Spleen (tissue), 11 donors: ENCODE measurements around the gene KCNJ16. TPM values are rescaled to one million over a fixed set of nuclear protein-coding genes. Genes with fewer than 3 reads are reported as not detected.

Source experiments
- DNase-seq: peaks from one replicate; pipeline ENCODE4 v3.0.0-alpha.2; 2020
- H3K27ac ChIP-seq, 8 donors: fragments of 200-600 bp; sonication (generic) in 7 of 8; 1 replicate in 4 of 8; 2 replicates in 4 of 8; pipeline versions ENCODE4 v1.5.0 to v1.8.0; 2016 to 2021; ENCODE audit warnings: inconsistent platforms in 4 of 8, mild to moderate bottlenecking in 4 of 8, moderate library complexity in 1 of 8
- H3K27me3 ChIP-seq, 7 donors: fragments of 200-600 bp; sonication (generic) in 6 of 7; replicated peaks in 1 of 7; 1 replicate in 4 of 7; 2 replicates in 3 of 7; pipeline versions ENCODE4 v1.5.0 to v1.8.0; 2016 to 2021; ENCODE audit warnings: inconsistent platforms in 3 of 7, mild to moderate bottlenecking in 1 of 7
- H3K36me3 ChIP-seq, 6 donors: fragments of 200-600 bp; sonication (generic) in 5 of 6; 1 replicate in 4 of 6; 2 replicates in 2 of 6; pipeline versions ENCODE4 v1.5.0 to v1.8.0; 2016 to 2021; ENCODE audit warnings: inconsistent platforms in 2 of 6
- H3K4me1 ChIP-seq, 6 donors: fragments of 200-600 bp; sonication (generic) in 5 of 6; 1 replicate in 3 of 6; 2 replicates in 3 of 6; pipeline versions ENCODE4 v1.5.0 to v1.8.0; 2016 to 2021; ENCODE audit warnings: inconsistent platforms in 3 of 6
- H3K4me3 ChIP-seq, 8 donors: fragments of 200-600 bp; sonication (generic) in 7 of 8; 1 replicate in 4 of 8; 2 replicates in 4 of 8; pipeline versions ENCODE4 v1.5.0 to v1.8.0; 2016 to 2021; ENCODE audit warnings: inconsistent platforms in 4 of 8, mild to moderate bottlenecking in 4 of 8, moderate library complexity in 2 of 8
- H3K9me3 ChIP-seq, 8 donors: fragments of 200-600 bp; sonication (generic) in 7 of 8; 1 replicate in 4 of 8; 2 replicates in 4 of 8; pipeline versions ENCODE4 v1.5.0 to v1.8.0; 2016 to 2021; ENCODE audit warnings: inconsistent platforms in 4 of 8
- POLR2A ChIP-seq, 3 donors: fragments of 450-650 bp; IDR thresholded peaks; one replicate each; pipeline ENCODE4 v1.5.1; 2017; ENCODE audit warnings: antibody characterized with exemption in 3 of 3, mild to moderate bottlenecking in 1 of 3
- POLR2AphosphoS5 ChIP-seq, 3 donors: sonication (generic); formaldehyde crosslinking; IDR thresholded peaks; one replicate each; pipeline ENCODE4 v1.5.1; 2017; ENCODE audit warnings: antibody characterized with exemption in 3 of 3
- WGBS, 5 donors: extraction: QIAGEN DNeasy Blood & Tissue Kit in 3 of 5; methylation state at CpG; one replicate each; pipeline versions ENCODE4 v1.1.5 to v1.1.7; 2013 to 2018; 5-methylcytosine and 5-hydroxymethylcytosine counted together
- intact Hi-C: fragments of 100-400 bp; cut with DNase I; formaldehyde crosslinking; loops from one replicate; pipeline ENCODE4 v1.15.0; 2023; ENCODE audit warnings: low total_unique reads
- polyA plus RNA-seq, 3 donors: library from polyadenylated mRNA; stranded (reverse); fragments of 200-250 nt; gene quantifications; one replicate each; pipeline ENCODE4 v1.2.1, GENCODE V29; 2013
- total RNA-seq, 7 donors: library from RNA; depleted of rRNA in 3 of 7; stranded (reverse); fragments of >200 nt in 3 of 7; fragmentation: NEBNext Ultra II Directional in 4 of 7; extraction: Animal tissue kit (Norgen Biotek cat#: 25700) in 4 of 7; gene quantifications; one replicate each; pipeline versions ENCODE4 v1.1.0 to v1.2.1, GENCODE V29; 2016 to 2021
- TF ChIP-seq, protein P1 (sequence below), 11 experiments: fragments of 200-600 bp in 7 of 11; fragments of 450-650 bp in 4 of 11; sonication (generic) in 4 of 11; IDR thresholded peaks in 8 of 11; conservative IDR thresholded peaks in 3 of 11; 1 replicate in 7 of 11; 2 replicates in 4 of 11; pipeline versions ENCODE4 v1.4.0 to v1.8.0; 2016 to 2021; ENCODE audit warnings: antibody characterized with exemption in 11 of 11, inconsistent platforms in 4 of 11, mild to moderate bottlenecking in 1 of 11
- donor health status: healthy with polysubstance abuse.
- donor health status: DM: no; HTN: no; CAD: no; lungs with moderate emphysema.
- donor health status: DM: no; HTN: no; CAD: no.
- donor health status: Bipolar disorder and iron deficiency.
- donor health status: healthy.
- donor health status: DM: no; HTN: no; CAD: no.
- donor health status: DM: yes; HTN: yes; CAD: no.

KCNJ16 gene
- total and polyA plus RNA-seq, 10 donors = 0.12 to 2.2 (median 0.86) TPM

- Histone ChIP-seq H3K4me1 (peaks cover 0 to 15% (median 8%) of the 10 kb centered on the region in 6 donors), H3K4me3 (no peak overlapping the region), H3K36me3 (no peaks in the 10 kb centered on the region), H3K9me3 (no peaks in the 10 kb centered on the region), H3K27ac (no peak overlapping the region), H3K27me3 (no peaks in the 10 kb centered on the region)
- TF ChIP-seq POLR2AphosphoS5 (IDR thresholded peaks at IDR 0.05) (no peak), POLR2A (IDR thresholded peaks at IDR 0.05) (no peak)
- TF ChIP-seq, protein P1, sequence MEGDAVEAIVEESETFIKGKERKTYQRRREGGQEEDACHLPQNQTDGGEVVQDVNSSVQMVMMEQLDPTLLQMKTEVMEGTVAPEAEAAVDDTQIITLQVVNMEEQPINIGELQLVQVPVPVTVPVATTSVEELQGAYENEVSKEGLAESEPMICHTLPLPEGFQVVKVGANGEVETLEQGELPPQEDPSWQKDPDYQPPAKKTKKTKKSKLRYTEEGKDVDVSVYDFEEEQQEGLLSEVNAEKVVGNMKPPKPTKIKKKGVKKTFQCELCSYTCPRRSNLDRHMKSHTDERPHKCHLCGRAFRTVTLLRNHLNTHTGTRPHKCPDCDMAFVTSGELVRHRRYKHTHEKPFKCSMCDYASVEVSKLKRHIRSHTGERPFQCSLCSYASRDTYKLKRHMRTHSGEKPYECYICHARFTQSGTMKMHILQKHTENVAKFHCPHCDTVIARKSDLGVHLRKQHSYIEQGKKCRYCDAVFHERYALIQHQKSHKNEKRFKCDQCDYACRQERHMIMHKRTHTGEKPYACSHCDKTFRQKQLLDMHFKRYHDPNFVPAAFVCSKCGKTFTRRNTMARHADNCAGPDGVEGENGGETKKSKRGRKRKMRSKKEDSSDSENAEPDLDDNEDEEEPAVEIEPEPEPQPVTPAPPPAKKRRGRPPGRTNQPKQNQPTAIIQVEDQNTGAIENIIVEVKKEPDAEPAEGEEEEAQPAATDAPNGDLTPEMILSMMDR (IDR thresholded peaks at IDR 0.05 in 8 of 11, conservative IDR thresholded peaks at IDR 0.05 in 3 of 11) = no peak
- DNase-seq = no peak
- intact Hi-C loops = no loop called here
- 86 to 96% (median 94%) methylated on average over 3 of the region's 3 CpGs for WGBS, 5 donors
These were observed 30.6 kb downstream of the KCNJ16 start for GRCh38 chr17:70105641-70106040.

DNA sequence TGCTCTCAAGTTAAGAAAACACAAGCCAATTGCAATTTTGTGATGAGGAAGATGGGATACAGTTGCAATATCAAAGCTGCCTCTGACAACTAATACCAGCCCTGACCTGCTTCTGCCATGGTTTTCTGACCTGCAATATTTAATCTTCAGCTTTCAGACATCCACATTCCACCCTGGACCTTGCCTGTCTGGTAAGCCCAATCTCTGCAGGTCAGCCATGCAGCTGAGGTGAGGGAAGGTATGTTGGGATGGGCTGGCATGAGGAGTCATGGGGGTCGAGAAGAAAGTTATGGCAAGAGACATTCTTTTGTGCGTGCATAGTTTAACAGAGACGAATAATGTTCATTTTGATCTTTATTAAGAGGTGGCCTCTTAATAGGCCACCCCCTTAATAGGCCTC, 31.5 kb downstream of the KCNJ16 start:
- H3K4me3 ChIP-seq = no peak overlapping the region
- H3K27ac ChIP-seq = no peak overlapping the region
- no peaks in the 10 kb centered on the region for H3K27me3 ChIP-seq
- intact Hi-C loops = no loop called here
- H3K9me3 ChIP-seq = no peaks in the 10 kb centered on the region
- no peak for TF ChIP-seq POLR2A (IDR thresholded peaks at IDR 0.05)
- TF ChIP-seq POLR2AphosphoS5 (IDR thresholded peaks at IDR 0.05) = no peak
- TF ChIP-seq, protein P1 (IDR thresholded peaks at IDR 0.05 in 8 of 11, conservative IDR thresholded peaks at IDR 0.05 in 3 of 11) = no peak
- no peak for DNase-seq
- no peaks in the 10 kb centered on the region for H3K36me3 ChIP-seq
- whole genome bisulfite sequencing, 5 donors = 41 to 68% (median 60%) methylated on average over 3 of the region's 3 CpGs
- peaks cover 0 to 18% (median 8%) of the 10 kb centered on the region in 6 donors for H3K4me1 ChIP-seq

DNA sequence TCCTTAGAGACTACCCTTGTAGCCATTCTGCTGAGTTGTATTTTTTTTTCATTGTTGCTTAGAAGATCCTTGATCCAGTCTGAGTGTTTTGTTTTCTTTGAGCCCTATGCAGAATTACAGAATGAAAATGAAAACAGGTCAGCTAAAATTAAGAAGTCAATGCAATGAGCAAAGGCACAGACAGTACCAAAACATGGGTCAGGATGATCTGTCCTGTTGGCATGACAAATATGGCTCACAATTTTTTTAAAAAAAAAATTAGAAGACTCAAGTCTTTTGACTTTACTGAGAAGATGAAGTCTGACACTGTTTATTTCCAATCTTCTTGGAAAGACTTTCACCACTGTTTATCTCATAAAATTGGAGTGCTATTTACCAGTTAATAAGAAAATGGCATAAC, 32.4 kb downstream of the KCNJ16 start:
- no peaks in the 10 kb centered on the region for H3K27me3 ChIP-seq
- TF ChIP-seq, protein P1 (IDR thresholded peaks at IDR 0.05 in 8 of 11, conservative IDR thresholded peaks at IDR 0.05 in 3 of 11) = no peak
- TF ChIP-seq POLR2AphosphoS5 (IDR thresholded peaks at IDR 0.05) = no peak
- no peak for TF ChIP-seq POLR2A (IDR thresholded peaks at IDR 0.05)
- no peak overlapping the region for H3K27ac ChIP-seq
- no peak overlapping the region for H3K4me3 ChIP-seq
- no peak for DNase-seq
- intact Hi-C loops = no loop called here
- H3K9me3 ChIP-seq = peaks cover 0 to 3% (median 0%) of the 10 kb centered on the region in 8 donors
- peaks cover 0 to 18% (median 8%) of the 10 kb centered on the region in 6 donors for H3K4me1 ChIP-seq
- H3K36me3 ChIP-seq = no peaks in the 10 kb centered on the region

DNA sequence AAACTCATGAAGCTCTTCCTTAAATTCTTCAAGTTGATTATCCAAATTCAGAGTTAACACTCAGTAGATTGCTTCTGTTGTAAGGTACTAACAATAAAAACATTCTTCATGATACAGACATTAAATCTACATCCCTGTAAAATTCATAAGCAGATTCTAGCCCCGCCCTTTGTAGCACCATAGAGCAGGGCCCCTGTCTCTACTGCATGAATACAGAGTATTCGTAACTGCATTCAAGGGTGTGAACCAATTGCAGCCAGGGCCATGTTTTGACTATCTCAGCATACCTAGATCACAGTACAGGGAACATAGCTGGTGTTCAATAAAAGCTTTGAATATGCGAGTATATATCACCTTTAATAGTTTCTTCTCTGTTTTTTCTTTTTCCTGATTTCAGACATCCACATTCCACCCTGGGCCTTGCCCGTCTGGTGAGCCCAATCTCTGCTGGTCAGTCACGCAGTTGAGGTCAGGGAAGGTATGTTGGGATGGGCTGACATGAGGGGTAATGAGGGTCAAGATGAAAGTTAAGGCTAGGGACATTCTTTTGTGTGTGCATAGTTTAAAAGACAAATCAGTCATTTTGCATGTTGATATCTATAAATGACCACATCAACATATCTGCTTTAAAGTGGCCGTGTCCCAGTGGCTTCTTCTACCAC, 33.0 kb downstream of the KCNJ16 start:
- intact Hi-C loops = no loop called here
- WGBS, 5 donors = 90 to 98% (median 93%) methylated on average over 6 of the region's 6 CpGs
- H3K36me3 ChIP-seq = no peaks in the 10 kb centered on the region

More for the DNA sequence above, 33.0 kb downstream of the KCNJ16 start:
- no peak for TF ChIP-seq POLR2A (IDR thresholded peaks at IDR 0.05)
- no peak for TF ChIP-seq POLR2AphosphoS5 (IDR thresholded peaks at IDR 0.05)
- TF ChIP-seq, protein P1 (IDR thresholded peaks at IDR 0.05 in 8 of 11, conservative IDR thresholded peaks at IDR 0.05 in 3 of 11) = no peak
- Histone ChIP-seq H3K27me3 (no peaks in the 10 kb centered on the region), H3K4me3 (no peak overlapping the region), H3K9me3 (peaks cover 0 to 3% (median 0%) of the 10 kb centered on the region in 8 donors), H3K4me1 (peaks cover 0 to 18% (median 6%) of the 10 kb centered on the region in 6 donors), H3K27ac (no peak overlapping the region)
- DNase-seq = no peak
